SK-N-SH (cell line): ENCODE data around the gene COL23A1. TPM values are rescaled to one million over a fixed set of nuclear protein-coding genes. Genes with fewer than 3 reads are reported as not detected.

ENCODE experiments used
- CTCF ChIA-PET: fragments of 300-600, 350-600 bp; formaldehyde crosslinking; extraction: SDS; loops from one replicate; lab custom pipeline; 2021; lab: Yijun Ruan, JAX
- POLR2A ChIA-PET: fragments of 350-600 bp; sonication (Branson Sonifier 250); formaldehyde crosslinking; extraction: SDS; loops from one replicate; lab custom pipeline; 2020; ENCODE audit warnings: antibody characterized with exemption, inconsistent platforms; lab: Yijun Ruan, JAX
- DNase-seq: peaks from one replicate; pipeline ENCODE4 v3.0.0; 2012
- H2AFZ ChIP-seq: fragments of 200-600 bp; sonication (generic); 2 replicates; pipeline ENCODE4 v1.8.1; 2016; ENCODE audit warnings: antibody characterized with exemption, mild to moderate bottlenecking, low read depth
- H3F3A ChIP-seq: fragments of 200-600 bp; sonication (generic); replicated peaks from 2 replicates; pipeline ENCODE3; 2016; ENCODE audit warnings: antibody characterized with exemption, mild to moderate bottlenecking; ENCODE audit not compliant: insufficient read depth
- H3K27ac ChIP-seq, 2 experiments: fragments of 200-500 bp in 1 of 2; fragments of 200-600 bp in 1 of 2; sonication (Bioruptor generic) in 1 of 2; sonication (generic), shearing (Covaris generic) in 1 of 2; 2 replicates each; pipeline versions ENCODE4 v1.5.1 to v1.6.1; 2014 to 2016; ENCODE audit warnings: low read depth in 2 of 2, inconsistent platforms in 1 of 2, low read length in 1 of 2, mild to moderate bottlenecking in 1 of 2, mixed read lengths in 1 of 2
- H3K27me3 ChIP-seq: fragments of 200-600 bp; sonication (generic), shearing (Covaris generic); 2 replicates; pipeline ENCODE4 v1.6.1; 2016; ENCODE audit warnings: mixed run types; ENCODE audit not compliant: insufficient read depth
- H3K36me3 ChIP-seq, 2 experiments: fragments of 200-500 bp in 1 of 2; fragments of 200-600 bp in 1 of 2; sonication (Bioruptor generic) in 1 of 2; sonication (generic) in 1 of 2; replicated peaks in 1 of 2; 2 replicates each; pipeline versions ENCODE3 to v1.5.1; 2014 to 2016; ENCODE audit warnings: low read length in 1 of 2, mild to moderate bottlenecking in 1 of 2; ENCODE audit not compliant: insufficient read depth in 2 of 2, control insufficient read depth in 1 of 2
- H3K4me1 ChIP-seq, 2 experiments: fragments of 200-500 bp in 1 of 2; fragments of 200-600 bp in 1 of 2; sonication (Bioruptor generic) in 1 of 2; sonication (generic), shearing (Covaris generic) in 1 of 2; 2 replicates each; pipeline versions ENCODE4 v1.5.1 to v1.6.1; 2014 to 2016; ENCODE audit warnings: low read depth in 1 of 2, low read length in 1 of 2, mixed run types in 1 of 2; ENCODE audit not compliant: insufficient read depth in 2 of 2, control insufficient read depth in 1 of 2
- H3K4me2 ChIP-seq: fragments of 200-600 bp; sonication (generic), shearing (Covaris generic); 2 replicates; pipeline ENCODE4 v1.6.1; 2017; ENCODE audit warnings: mixed run types
- H3K4me3 ChIP-seq, 2 experiments: fragments of 200-500 bp in 1 of 2; fragments of 200-600 bp in 1 of 2; sonication (Bioruptor generic) in 1 of 2; sonication (generic), shearing (Covaris generic) in 1 of 2; 2 replicates each; pipeline versions ENCODE4 v1.5.1 to v1.8.1; 2014 to 2016; ENCODE audit warnings: low read depth in 2 of 2, inconsistent platforms in 1 of 2, low read length in 1 of 2, mild to moderate bottlenecking in 1 of 2, mixed read lengths in 1 of 2, moderate library complexity in 1 of 2
- H3K79me2 ChIP-seq: fragments of 200-600 bp; sonication (generic); 2 replicates; pipeline ENCODE4 v1.8.1; 2017; ENCODE audit warnings: mild to moderate bottlenecking; ENCODE audit not compliant: insufficient read depth
- H3K9ac ChIP-seq: fragments of 200-600 bp; sonication (generic); 2 replicates; pipeline ENCODE4 v1.6.1; 2017; ENCODE audit warnings: mixed run types
- H3K9me2 ChIP-seq: fragments of 200-600 bp; sonication (generic); 2 replicates; pipeline ENCODE4 v1.6.1; 2017; ENCODE audit warnings: mixed run types
- H3K9me3 ChIP-seq: fragments of 200-600 bp; sonication (generic); 2 replicates; pipeline ENCODE4 v1.6.1; 2017; ENCODE audit warnings: mixed run types, mild to moderate bottlenecking, moderate library complexity
- H4K20me1 ChIP-seq: fragments of 200-600 bp; sonication (generic); 2 replicates; pipeline ENCODE4 v1.6.1; 2017; ENCODE audit warnings: mild to moderate bottlenecking, mixed run types; ENCODE audit not compliant: insufficient read depth
- GABPA ChIP-seq: IDR thresholded peaks from 2 replicates; pipeline ENCODE4 v1.4.0; 2012; ENCODE audit warnings: low read depth, mild to moderate bottlenecking
- GATA2 ChIP-seq: sonication (generic); formaldehyde crosslinking; IDR thresholded peaks from 2 replicates; pipeline ENCODE4 v1.5.0; 2020; ENCODE audit warnings: mild to moderate bottlenecking, missing genetic modification reagents
- NFIC ChIP-seq: IDR thresholded peaks from 2 replicates; pipeline ENCODE4 v1.4.0; 2012; ENCODE audit warnings: borderline replicate concordance
- POLR2AphosphoS5 ChIP-seq: IDR thresholded peaks from 2 replicates; pipeline ENCODE4 v1.6.1; 2012; ENCODE audit warnings: low read depth, low read length
- RAD21 ChIP-seq: IDR thresholded peaks from 2 replicates; pipeline ENCODE4 v1.6.1; 2012; ENCODE audit warnings: mild to moderate bottlenecking, low read length
- SIN3A ChIP-seq: IDR thresholded peaks from 2 replicates; pipeline ENCODE4 v1.6.1; 2012; ENCODE audit warnings: low read depth, mild to moderate bottlenecking, low read length, moderate library complexity, borderline replicate concordance
- USF1 ChIP-seq: IDR thresholded peaks from 2 replicates; pipeline ENCODE4 v1.4.0; 2012; ENCODE audit warnings: low read depth, borderline replicate concordance
- WGBS: methylation state at CpG from one replicate; pipeline ENCODE4 v1.1.6; 2017; ENCODE audit warnings: low lambda C conversion rate; 5-methylcytosine and 5-hydroxymethylcytosine counted together
- polyA plus RNA-seq, 3 experiments: library from polyadenylated mRNA; depleted of rRNA; stranded (reverse); fragments of >200 nt; gene quantifications; 2 replicates each; pipeline ENCODE4 v1.2.3, GENCODE V29; 2012

The COL23A1 gene
- polyA plus RNA-seq, 1 of the 3 experiments (the other 2 are of a cell fraction), result 0.10 TPM

- POLR2A ChIA-PET, result no interaction called here
- peak; percentile 64 for DNase-seq
- TF ChIP-seq USF1, result no peak
- TF ChIP-seq NFIC, result no peak
- no peak for TF ChIP-seq SIN3A
- no peak for TF ChIP-seq POLR2AphosphoS5
- TF ChIP-seq GABPA, result no peak
Measured at GRCh38 chr5:178310130-178310865, 279.9 kb downstream of the COL23A1 start.

GRCh38 chr5:178309271-178310013 is 280.8 kb downstream of the COL23A1 start:
- ChIA-PET POLR2A (no interaction called here), CTCF (interaction anchor here (0.7 to 2.7 kb wide), 8 partner anchors 9 to 253 kb away, joined by 3 to 10 read pairs (median 4); no protein-coding TSS in a partner anchor)
- Histone ChIP-seq H3F3A (no peaks in the 10 kb centered on the region), H3K27ac (peak overlapping the region in 1 of 2 experiments; percentile 40; a peak in 1 of 4 replicates), H3K9me2 (no peaks in the 10 kb centered on the region), H3K36me3 (no peaks in the 10 kb centered on the region), H2AFZ (no peak overlapping the region), H4K20me1 (no peaks in the 10 kb centered on the region), H3K4me3 (no peak overlapping the region), H3K9me3 (no peaks in the 10 kb centered on the region), H3K27me3 (no peaks in the 10 kb centered on the region), H3K4me1 (peaks cover 0 to 50% of the 10 kb centered on the region in 2 experiments; a peak in 1 of 4 replicates), H3K4me2 (no peak overlapping the region), H3K79me2 (no peaks in the 10 kb centered on the region), H3K9ac (no peak overlapping the region)
- TF ChIP-seq GATA2 (CRISPR knock-in tag), result no peak
- TF ChIP-seq RAD21, result peak; percentile 32
- TF ChIP-seq GABPA, result no peak
- DNase-seq, result no peak
- WGBS, result 44% methylated on average over 15 of the region's 18 CpGs

More at GRCh38 chr5:178310130-178310865, 279.9 kb downstream of the COL23A1 start:
- Histone ChIP-seq H3K36me3 (no peaks in the 10 kb centered on the region), H3K27ac (peak overlapping the region in 1 of 2 experiments; percentile 41; a peak in 1 of 4 replicates), H4K20me1 (no peaks in the 10 kb centered on the region), H3K4me3 (no peak overlapping the region), H3K9me3 (no peaks in the 10 kb centered on the region), H3K9ac (no peak overlapping the region), H3K79me2 (no peaks in the 10 kb centered on the region), H3K4me2 (no peak overlapping the region), H3K4me1 (peaks cover 0 to 50% of the 10 kb centered on the region in 2 experiments; a peak in 1 of 4 replicates), H3K9me2 (no peaks in the 10 kb centered on the region), H3K27me3 (no peaks in the 10 kb centered on the region), H3F3A (no peaks in the 10 kb centered on the region), H2AFZ (no peak overlapping the region)
- WGBS, result 73% methylated on average over 7 of the region's 17 CpGs
- CTCF ChIA-PET, result interaction anchor here (0.7 to 2.7 kb wide), 7 partner anchors 10 to 252 kb away, joined by 3 to 10 read pairs (median 4); no protein-coding TSS in a partner anchor
